ENCODE measurements around the gene ARHGEF7.

Gene ARHGEF7

DNA sequence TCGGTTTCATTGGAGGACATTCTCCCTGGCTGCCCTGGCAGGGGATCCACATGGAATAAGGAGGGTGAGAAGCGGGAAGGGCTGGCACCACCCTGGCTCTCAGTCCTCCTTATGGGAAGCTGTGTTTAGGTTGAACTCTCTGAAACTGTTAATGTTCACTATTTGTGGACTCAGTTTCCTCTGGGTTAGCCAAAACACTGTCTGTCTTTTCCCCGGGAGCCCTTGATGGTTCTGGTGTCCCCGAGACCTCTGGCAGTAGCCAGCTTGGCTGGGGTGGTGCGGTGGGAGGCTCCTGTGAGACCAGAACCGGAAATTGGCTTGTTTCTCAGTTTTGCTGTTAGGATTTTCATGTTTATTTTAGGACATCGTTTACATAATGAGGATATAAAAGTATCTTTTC is 157.0 kb downstream of the ARHGEF7 start:
- Histone ChIP-seq H3K27me3 (ENCODE audit: low read depth, low read length) (no peaks in the 10 kb centered on the region), H3K9me3 (ENCODE audit: control insufficient read depth in 1 of 2, low read length in 2 of 2) (no peaks in the 10 kb centered on the region), H3K36me3 (ENCODE audit: control insufficient read depth in 1 of 2, insufficient read depth in 2 of 2, low read length in 2 of 2) (peaks cover 41 to 50% of the 10 kb centered on the region in 2 donors), H3K27ac (ENCODE audit: low read length) (no peak overlapping the region), H3K4me1 (ENCODE audit: control insufficient read depth in 1 of 2, insufficient read depth in 2 of 2, low read length in 2 of 2) (peaks cover 0 to 7% of the 10 kb centered on the region in 2 donors), H3K4me3 (ENCODE audit: low read depth in 1 of 2, low read length in 2 of 2) (no peak overlapping the region)

DNA sequence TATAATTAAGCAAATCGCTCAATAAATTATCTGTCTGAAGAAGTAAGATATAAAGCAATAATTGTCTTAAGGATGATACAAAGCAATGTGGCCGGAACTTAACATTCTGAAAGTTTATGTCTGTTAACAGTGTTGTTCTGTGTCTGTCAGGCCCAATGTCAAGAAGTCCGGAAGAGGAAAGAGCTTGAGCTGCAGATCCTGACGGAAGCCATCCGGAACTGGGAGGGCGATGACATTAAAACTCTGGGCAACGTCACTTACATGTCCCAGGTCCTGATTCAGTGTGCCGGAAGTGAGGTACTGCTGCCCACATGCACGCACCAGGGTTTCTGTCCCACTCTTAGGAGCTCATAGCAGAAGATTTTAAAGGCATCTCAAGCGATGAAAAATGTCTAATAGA is 160.3 kb downstream of the ARHGEF7 start:
- Histone ChIP-seq H3K27ac (ENCODE audit: low read length) (no peak overlapping the region), H3K9me3 (ENCODE audit: control insufficient read depth in 1 of 2, low read length in 2 of 2) (no peaks in the 10 kb centered on the region), H3K36me3 (ENCODE audit: control insufficient read depth in 1 of 2, insufficient read depth in 2 of 2, low read length in 2 of 2) (peaks cover 33 to 61% of the 10 kb centered on the region in 2 donors), H3K4me3 (ENCODE audit: low read depth in 1 of 2, low read length in 2 of 2) (no peak overlapping the region), H3K4me1 (ENCODE audit: control insufficient read depth in 1 of 2, insufficient read depth in 2 of 2, low read length in 2 of 2) (peaks cover 0 to 7% of the 10 kb centered on the region in 2 donors), H3K27me3 (ENCODE audit: low read depth, low read length) (no peaks in the 10 kb centered on the region)

DNA sequence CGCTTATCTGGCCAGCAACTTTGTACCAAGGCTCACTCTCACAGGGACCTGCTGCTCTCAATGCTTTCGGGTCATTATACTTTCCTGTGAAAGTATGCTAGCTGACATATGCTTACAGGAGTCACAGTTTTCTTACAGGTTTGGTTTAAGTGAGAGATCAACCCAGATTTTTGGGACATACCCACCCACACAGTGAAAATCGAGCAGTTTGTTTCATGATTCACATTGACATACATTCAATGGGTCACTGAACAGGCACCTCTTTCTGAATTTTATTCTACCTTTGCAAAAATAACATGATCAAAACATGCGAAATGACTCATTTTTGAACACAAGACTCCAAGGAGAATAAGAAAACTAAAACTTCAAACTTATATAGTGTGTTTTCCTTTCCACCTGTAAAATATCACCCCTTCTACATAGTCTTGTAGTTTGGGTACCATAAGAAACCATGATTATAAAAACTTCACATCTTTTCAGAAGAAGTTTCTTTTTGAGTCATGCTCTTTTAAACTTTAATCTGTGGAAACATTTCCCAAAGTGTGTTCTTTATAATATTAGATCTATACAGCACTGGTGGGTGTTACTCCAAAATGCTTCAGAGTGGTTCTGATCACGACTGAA is 161.0 kb downstream of the ARHGEF7 start:
- no peaks in the 10 kb centered on the region for H3K27me3 ChIP-seq (ENCODE audit: low read depth, low read length)
- no peak overlapping the region for H3K27ac ChIP-seq (ENCODE audit: low read length)
- H3K36me3 ChIP-seq (ENCODE audit: control insufficient read depth in 1 of 2, insufficient read depth in 2 of 2, low read length in 2 of 2) = peaks cover 37 to 66% of the 10 kb centered on the region in 2 donors

DNA sequence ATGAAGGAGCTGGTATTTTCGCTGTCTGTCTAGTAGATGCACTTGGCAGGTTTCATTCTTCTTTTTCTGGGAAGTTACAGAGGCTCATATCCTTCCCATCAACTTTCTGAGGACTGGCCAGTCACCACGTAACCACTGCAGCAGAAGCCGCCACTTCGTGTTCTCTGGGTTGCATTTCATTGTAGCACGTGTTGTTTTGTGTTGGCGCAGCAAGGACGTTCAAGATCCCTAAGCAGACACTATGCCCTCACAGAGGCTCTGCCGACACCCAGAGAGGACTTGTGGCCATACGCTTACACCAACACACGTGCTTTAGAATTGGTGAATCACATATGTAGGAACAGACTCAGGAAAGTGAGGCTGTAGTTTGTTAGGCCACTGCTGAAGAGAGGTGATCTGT is 163.1 kb downstream of the ARHGEF7 start:
- Histone ChIP-seq H3K9me3 (ENCODE audit: control insufficient read depth in 1 of 2, low read length in 2 of 2) (no peaks in the 10 kb centered on the region), H3K27ac (ENCODE audit: low read length) (no peak overlapping the region), H3K36me3 (ENCODE audit: control insufficient read depth in 1 of 2, insufficient read depth in 2 of 2, low read length in 2 of 2) (peaks cover 40 to 53% of the 10 kb centered on the region in 2 donors), H3K27me3 (ENCODE audit: low read depth, low read length) (no peaks in the 10 kb centered on the region), H3K4me3 (ENCODE audit: low read depth in 1 of 2, low read length in 2 of 2) (no peak overlapping the region), H3K4me1 (ENCODE audit: control insufficient read depth in 1 of 2, insufficient read depth in 2 of 2, low read length in 2 of 2) (peaks cover 8 to 16% of the 10 kb centered on the region in 2 donors)

More for the DNA sequence above, 161.0 kb downstream of the ARHGEF7 start:
- H3K4me3 ChIP-seq (ENCODE audit: low read depth in 1 of 2, low read length in 2 of 2) = no peak overlapping the region
- peaks cover 0 to 7% of the 10 kb centered on the region in 2 donors for H3K4me1 ChIP-seq (ENCODE audit: control insufficient read depth in 1 of 2, insufficient read depth in 2 of 2, low read length in 2 of 2)
- H3K9me3 ChIP-seq (ENCODE audit: control insufficient read depth in 1 of 2, low read length in 2 of 2) = no peaks in the 10 kb centered on the region

DNA sequence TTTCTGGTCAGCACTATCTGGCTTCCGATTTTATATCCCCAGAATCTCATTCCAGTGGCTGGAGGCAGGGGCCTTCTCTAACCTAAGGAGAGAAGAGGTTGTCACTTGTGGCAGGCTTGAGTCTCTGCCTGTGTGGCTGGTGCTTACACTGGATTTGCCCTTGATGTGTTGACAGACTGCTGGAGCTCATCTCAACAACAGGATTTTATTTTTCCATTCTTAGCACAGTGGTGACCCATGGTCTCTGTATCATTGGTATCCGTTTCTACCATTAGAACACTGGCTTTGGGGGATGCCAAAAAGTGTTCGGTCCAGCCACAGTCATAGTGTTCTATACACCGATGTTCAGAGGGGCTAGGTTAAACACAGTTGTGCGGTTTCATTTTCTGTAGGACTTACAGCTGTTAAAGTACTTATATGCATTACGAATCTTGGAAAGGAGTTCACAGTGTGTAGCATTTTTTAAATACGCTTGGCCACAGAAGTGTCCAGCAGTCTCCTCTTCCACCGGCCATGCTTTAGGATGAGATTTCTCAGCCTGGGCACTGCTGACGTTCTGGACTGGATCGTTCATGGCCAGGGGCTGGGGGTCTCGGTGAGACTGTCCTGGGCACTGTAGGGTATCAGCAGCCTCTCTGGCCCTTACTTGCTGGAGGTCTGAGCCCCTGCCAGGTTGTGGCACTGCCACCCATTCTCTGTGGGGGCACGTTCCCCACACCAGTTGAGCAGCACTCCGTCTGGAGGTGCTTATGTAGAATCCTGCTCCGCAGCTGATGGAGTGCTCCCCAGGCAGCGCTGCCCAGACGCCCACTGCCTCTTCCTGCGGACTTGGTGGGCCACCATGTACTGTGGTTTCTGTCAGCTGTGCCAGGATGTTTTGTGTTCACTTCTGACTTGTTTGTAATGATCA is 163.9 kb downstream of the ARHGEF7 start:
- Histone ChIP-seq H3K27ac (ENCODE audit: low read length) (no peak overlapping the region), H3K27me3 (ENCODE audit: low read depth, low read length) (no peaks in the 10 kb centered on the region), H3K4me1 (ENCODE audit: control insufficient read depth in 1 of 2, insufficient read depth in 2 of 2, low read length in 2 of 2) (peaks cover 8 to 16% of the 10 kb centered on the region in 2 donors), H3K4me3 (ENCODE audit: low read depth in 1 of 2, low read length in 2 of 2) (no peak overlapping the region), H3K36me3 (ENCODE audit: control insufficient read depth in 1 of 2, insufficient read depth in 2 of 2, low read length in 2 of 2) (peaks cover 39 to 54% of the 10 kb centered on the region in 2 donors), H3K9me3 (ENCODE audit: control insufficient read depth in 1 of 2, low read length in 2 of 2) (no peaks in the 10 kb centered on the region)

DNA sequence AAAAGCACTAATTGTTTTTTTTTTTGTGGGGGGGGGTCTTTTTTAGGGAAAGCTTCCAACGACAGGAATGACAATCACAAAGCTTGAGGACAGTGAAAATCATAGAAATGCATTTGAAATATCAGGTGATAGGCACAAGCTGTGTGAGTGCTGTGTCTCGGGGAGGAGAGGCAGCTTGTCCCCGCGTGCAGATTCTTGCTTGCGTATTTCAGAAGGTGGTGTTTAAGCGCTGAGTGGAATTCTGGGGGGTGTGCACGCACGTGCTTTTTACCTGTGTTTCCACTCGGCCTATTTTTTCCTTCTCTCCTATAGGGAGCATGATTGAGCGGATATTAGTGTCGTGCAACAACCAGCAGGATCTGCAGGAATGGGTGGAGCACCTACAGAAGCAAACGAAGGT is 165.1 kb downstream of the ARHGEF7 start:
- no peak overlapping the region for H3K4me3 ChIP-seq (ENCODE audit: low read depth in 1 of 2, low read length in 2 of 2)
- H3K27ac ChIP-seq (ENCODE audit: low read length) = no peak overlapping the region
- H3K27me3 ChIP-seq (ENCODE audit: low read depth, low read length) = no peaks in the 10 kb centered on the region
- H3K36me3 ChIP-seq (ENCODE audit: control insufficient read depth in 1 of 2, insufficient read depth in 2 of 2, low read length in 2 of 2) = peaks cover 44 to 58% of the 10 kb centered on the region in 2 donors
- peaks cover 8 to 16% of the 10 kb centered on the region in 2 donors for H3K4me1 ChIP-seq (ENCODE audit: control insufficient read depth in 1 of 2, insufficient read depth in 2 of 2, low read length in 2 of 2)
- no peaks in the 10 kb centered on the region for H3K9me3 ChIP-seq (ENCODE audit: control insufficient read depth in 1 of 2, low read length in 2 of 2)

DNA sequence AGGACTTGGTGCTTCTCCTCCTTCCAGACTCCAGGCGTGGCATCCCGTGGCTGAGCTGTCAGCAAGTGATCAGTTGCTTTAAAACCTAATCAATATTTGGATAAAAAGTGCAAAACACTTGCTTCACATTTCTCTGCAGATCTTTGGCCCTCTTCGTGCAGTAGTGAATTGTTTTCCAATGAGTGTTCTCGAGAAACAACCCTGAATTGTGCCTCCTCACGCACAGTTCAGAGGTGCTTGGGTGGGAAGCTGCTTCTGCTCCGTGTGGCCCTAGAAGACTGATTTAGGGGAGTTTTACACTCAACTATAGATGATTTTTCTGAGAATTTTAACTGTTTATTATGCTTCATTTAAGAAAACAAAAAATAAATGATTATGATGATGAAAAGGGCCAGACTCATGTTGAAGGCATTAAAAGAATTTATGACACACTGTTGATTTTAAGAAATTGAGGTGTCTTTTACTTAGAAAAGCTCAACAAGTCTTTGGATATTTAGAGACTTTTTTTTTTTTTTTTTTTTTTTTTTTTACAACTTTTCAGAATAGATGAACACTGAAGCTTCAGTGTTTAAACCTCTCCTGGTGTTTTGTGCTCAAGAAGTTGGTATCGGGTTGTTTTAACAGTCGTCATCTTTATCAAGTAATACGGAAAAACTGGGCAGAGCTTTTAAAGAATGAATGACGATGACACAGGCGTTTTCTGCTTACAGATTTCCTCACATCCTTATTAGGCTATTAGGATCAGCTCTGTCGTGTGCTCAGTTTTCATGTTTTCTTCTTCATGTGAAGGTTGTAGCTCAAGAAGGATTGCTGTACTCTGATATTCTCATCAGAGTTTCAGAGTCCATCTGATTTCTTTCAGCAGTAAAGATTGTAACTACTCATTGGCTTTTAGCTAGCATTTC is 165.8 kb downstream of the ARHGEF7 start:
- Histone ChIP-seq H3K27me3 (ENCODE audit: low read depth, low read length) (no peaks in the 10 kb centered on the region), H3K27ac (ENCODE audit: low read length) (peak overlapping the region; percentile 85), H3K4me1 (ENCODE audit: control insufficient read depth in 1 of 2, insufficient read depth in 2 of 2, low read length in 2 of 2) (peaks cover 8 to 16% of the 10 kb centered on the region in 2 donors), H3K4me3 (ENCODE audit: low read depth in 1 of 2, low read length in 2 of 2) (peak overlapping the region in 1 of 2 donors; percentile 9), H3K36me3 (ENCODE audit: control insufficient read depth in 1 of 2, insufficient read depth in 2 of 2, low read length in 2 of 2) (peaks cover 44 to 54% of the 10 kb centered on the region in 2 donors), H3K9me3 (ENCODE audit: control insufficient read depth in 1 of 2, low read length in 2 of 2) (no peaks in the 10 kb centered on the region)

DNA sequence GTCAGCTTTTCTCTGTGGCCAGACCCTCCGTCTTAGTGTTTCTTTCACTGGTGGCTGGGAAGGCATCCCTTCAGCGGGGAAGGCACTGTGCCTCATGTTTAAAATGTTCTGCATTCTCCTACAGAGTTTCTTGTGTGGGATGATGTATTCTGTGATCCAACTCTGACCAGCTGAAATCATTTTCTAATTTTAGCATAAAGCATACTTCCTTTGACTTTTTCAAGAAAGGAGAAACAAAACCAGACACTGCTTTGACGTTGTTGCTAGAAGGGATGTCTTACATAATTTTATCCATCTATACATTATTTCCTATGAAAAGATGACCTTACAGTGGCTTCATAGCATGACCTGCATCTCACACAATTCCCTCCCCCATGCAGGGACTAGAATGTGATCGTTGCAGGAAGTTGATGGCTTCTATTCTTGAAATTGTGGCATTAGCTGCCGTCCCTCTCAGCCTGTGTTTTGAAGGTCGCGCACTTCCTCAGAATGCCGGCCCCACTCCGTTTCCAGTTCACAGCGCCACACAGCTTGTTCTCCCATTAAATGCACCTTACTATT is 166.7 kb downstream of the ARHGEF7 start:
- Histone ChIP-seq H3K36me3 (ENCODE audit: control insufficient read depth in 1 of 2, insufficient read depth in 2 of 2, low read length in 2 of 2) (peaks cover 50 to 56% of the 10 kb centered on the region in 2 donors), H3K4me1 (ENCODE audit: control insufficient read depth in 1 of 2, insufficient read depth in 2 of 2, low read length in 2 of 2) (peaks cover 8 to 16% of the 10 kb centered on the region in 2 donors), H3K27ac (ENCODE audit: low read length) (peak overlapping the region; percentile 85), H3K9me3 (ENCODE audit: control insufficient read depth in 1 of 2, low read length in 2 of 2) (no peaks in the 10 kb centered on the region), H3K4me3 (ENCODE audit: low read depth in 1 of 2, low read length in 2 of 2) (peak overlapping the region in 1 of 2 donors; percentile 9), H3K27me3 (ENCODE audit: low read depth, low read length) (no peaks in the 10 kb centered on the region)

DNA sequence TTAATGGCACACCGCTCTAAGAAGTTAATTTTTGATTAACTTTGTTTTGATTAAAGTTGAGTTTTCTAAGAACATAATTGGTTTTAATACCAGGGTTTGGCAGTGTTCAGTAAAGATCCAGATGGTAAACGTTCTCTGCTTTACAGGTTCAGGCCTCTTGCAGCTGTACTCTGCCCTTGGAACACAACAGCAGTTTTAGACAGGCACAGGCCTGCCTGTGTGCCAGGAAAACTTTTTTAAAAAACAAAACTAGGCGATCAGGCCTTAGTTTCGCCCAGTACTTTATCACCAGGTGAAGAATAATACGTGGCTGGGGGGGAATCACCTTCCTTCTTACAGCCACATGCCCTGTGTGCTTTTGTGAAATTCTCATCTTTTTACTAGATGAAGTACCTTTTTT is 167.3 kb downstream of the ARHGEF7 start:
- Histone ChIP-seq H3K4me1 (ENCODE audit: control insufficient read depth in 1 of 2, insufficient read depth in 2 of 2, low read length in 2 of 2) (peaks cover 8 to 16% of the 10 kb centered on the region in 2 donors), H3K27ac (ENCODE audit: low read length) (peak overlapping the region; percentile 85), H3K9me3 (ENCODE audit: control insufficient read depth in 1 of 2, low read length in 2 of 2) (no peaks in the 10 kb centered on the region), H3K27me3 (ENCODE audit: low read depth, low read length) (no peaks in the 10 kb centered on the region), H3K36me3 (ENCODE audit: control insufficient read depth in 1 of 2, insufficient read depth in 2 of 2, low read length in 2 of 2) (peaks cover 53 to 62% of the 10 kb centered on the region in 2 donors), H3K4me3 (ENCODE audit: low read depth in 1 of 2, low read length in 2 of 2) (no peak overlapping the region)

DNA sequence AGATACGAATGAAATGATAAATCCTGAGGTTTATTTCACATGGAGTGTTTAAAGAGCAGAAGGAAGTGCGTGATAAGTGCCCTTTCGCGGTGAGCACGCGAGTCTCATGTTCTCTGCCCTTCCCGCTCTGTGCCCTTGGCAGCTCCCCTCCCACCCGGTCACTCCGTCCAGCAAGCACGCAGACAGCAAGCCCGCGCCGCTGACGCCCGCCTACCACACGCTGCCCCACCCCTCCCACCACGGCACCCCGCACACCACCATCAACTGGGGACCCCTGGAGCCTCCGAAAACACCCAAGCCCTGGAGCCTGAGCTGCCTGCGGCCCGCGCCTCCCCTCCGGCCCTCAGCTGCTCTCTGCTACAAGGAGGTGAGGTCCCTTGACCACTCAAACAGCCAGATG is 167.9 kb downstream of the ARHGEF7 start:
- no peaks in the 10 kb centered on the region for H3K27me3 ChIP-seq (ENCODE audit: low read depth, low read length)
- H3K36me3 ChIP-seq (ENCODE audit: control insufficient read depth in 1 of 2, insufficient read depth in 2 of 2, low read length in 2 of 2) = peaks cover 58 to 63% of the 10 kb centered on the region in 2 donors
- peak overlapping the region; percentile 85 for H3K27ac ChIP-seq (ENCODE audit: low read length)
- no peaks in the 10 kb centered on the region for H3K9me3 ChIP-seq (ENCODE audit: control insufficient read depth in 1 of 2, low read length in 2 of 2)
- peaks cover 8 to 16% of the 10 kb centered on the region in 2 donors for H3K4me1 ChIP-seq (ENCODE audit: control insufficient read depth in 1 of 2, insufficient read depth in 2 of 2, low read length in 2 of 2)
- no peak overlapping the region for H3K4me3 ChIP-seq (ENCODE audit: low read depth in 1 of 2, low read length in 2 of 2)

All from muscle layer of duodenum (tissue), 2 donors.